Activated CD4-positive, alpha-beta T cell treated with anti-CD3 and anti-CD28 coated beads for 36 hours (primary cell): ENCODE measurements around the gene CRISPLD2. TPM values are rescaled to one million over a fixed set of nuclear protein-coding genes. Genes with fewer than 3 reads are reported as not detected.

Experiments
- ATAC-seq: fragments of 200-7000 bp; cut with Tn5 transposase; one replicate; pipeline ENCODE4 v1.10.0; 2021; ENCODE audit warnings: mild to moderate bottlenecking, moderate library complexity
- CTCF ChIA-PET: fragments of 350-600 bp; sonication (Branson Sonifier 250); formaldehyde crosslinking; loops from one replicate; lab custom pipeline; 2021; ENCODE audit warnings: antibody characterized with exemption; lab: Charles Lee
- POLR2A ChIA-PET: fragments of 350-600 bp; sonication (Branson Sonifier 250); formaldehyde crosslinking; loops from one replicate; lab custom pipeline; 2021; ENCODE audit warnings: antibody characterized with exemption, inconsistent platforms; lab: Charles Lee
- DNase-seq: peaks from one replicate; pipeline ENCODE4 v3.0.0-alpha.2; 2020
- H3K27ac Mint-ChIP-seq: one replicate; pipeline ENCODE4 v1.8.0; 2021; ENCODE audit warnings: mixed read lengths
- H3K27me3 Mint-ChIP-seq: one replicate; pipeline ENCODE4 v1.8.0; 2021; ENCODE audit warnings: mixed read lengths
- H3K36me3 Mint-ChIP-seq: one replicate; pipeline ENCODE4 v1.8.0; 2021; ENCODE audit warnings: low read depth, mixed read lengths
- H3K4me1 Mint-ChIP-seq: one replicate; pipeline ENCODE4 v1.8.0; 2021; ENCODE audit warnings: mixed read lengths
- H3K4me3 Mint-ChIP-seq: one replicate; pipeline ENCODE4 v1.8.0; 2021; ENCODE audit warnings: mild to moderate bottlenecking, moderate library complexity, mixed read lengths
- H3K9me3 Mint-ChIP-seq: one replicate; pipeline ENCODE4 v1.8.0; 2021; ENCODE audit warnings: low read depth, mixed read lengths
- intact Hi-C, 2 experiments: fragments of 100-400 bp; cut with DNase I in 1 of 2; cut with micrococcal nuclease in 1 of 2; formaldehyde crosslinking; loops; one replicate each; pipeline versions ENCODE4 v1.14.2 to v1.15.1; 2022 to 2024; cut with DNase I, micrococcal nuclease
- total RNA-seq, 2 experiments: library from RNA; stranded (reverse); gene quantifications; one replicate each; pipeline ENCODE4 v1.2.3, GENCODE V29; 2021

The CRISPLD2 gene
- total RNA-seq, 2 experiments from 2014 or later: 0.05 to 0.11 TPM

GRCh38 chr16:84955427-84955826, 135.6 kb downstream of the CRISPLD2 start:
- ATAC-seq (no peak), DNase-seq (no peak)
- H3K27ac Mint-ChIP-seq: no peak overlapping the region
- H3K4me3 Mint-ChIP-seq: no peak overlapping the region
- no peaks in the 10 kb centered on the region for H3K9me3 Mint-ChIP-seq
- POLR2A ChIA-PET: no interaction called here
- CTCF ChIA-PET: interaction anchor here (1.0 to 6.7 kb wide), 5 partner anchors 14 to 200 kb away, joined by 3 to 108 read pairs (median 5); no protein-coding TSS in a partner anchor
- H3K27me3 Mint-ChIP-seq: no peaks in the 10 kb centered on the region
- intact Hi-C loops: loop anchor here in 1 of 2 experiments (10.0 kb wide), 1 partner anchor 441 kb away; no protein-coding TSS in a partner anchor
- H3K36me3 Mint-ChIP-seq: no peaks in the 10 kb centered on the region
- H3K4me1 Mint-ChIP-seq: no peaks in the 10 kb centered on the region

- Mint-ChIP-seq H3K4me1 (no peaks in the 10 kb centered on the region), H3K4me3 (no peak overlapping the region), H3K27me3 (no peaks in the 10 kb centered on the region), H3K27ac (no peak overlapping the region), H3K9me3 (no peaks in the 10 kb centered on the region), H3K36me3 (no peaks in the 10 kb centered on the region)
- ATAC-seq (no peak), DNase-seq (no peak)
- ChIA-PET POLR2A (no interaction called here), CTCF (interaction anchor here (1.4 kb wide), 1 partner anchor 14 kb away, joined by 5 read pairs; no protein-coding TSS in a partner anchor)
- intact Hi-C loops: loop anchor here in 1 of 2 experiments (10.0 kb wide), 1 partner anchor 442 kb away; no protein-coding TSS in a partner anchor
Measured at GRCh38 chr16:84957192-84957591, 137.4 kb downstream of the CRISPLD2 start.

- ChIA-PET CTCF (interaction anchor here (1.1 kb wide), 1 partner anchor 13 kb away, joined by 5 read pairs; no protein-coding TSS in a partner anchor), POLR2A (no interaction called here)
- Mint-ChIP-seq H3K27ac (no peak overlapping the region), H3K36me3 (no peaks in the 10 kb centered on the region), H3K4me3 (no peak overlapping the region), H3K27me3 (no peaks in the 10 kb centered on the region), H3K9me3 (no peaks in the 10 kb centered on the region), H3K4me1 (no peaks in the 10 kb centered on the region)
- DNase-seq: no peak
- no peak for ATAC-seq
- intact Hi-C loops: loop anchor here in 1 of 2 experiments (10.0 kb wide), 1 partner anchor 443 kb away; no protein-coding TSS in a partner anchor
Measured at GRCh38 chr16:84957792-84958191, 138.0 kb downstream of the CRISPLD2 start.

Other genes with a start within 250 kb of the CRISPLD2 start
- 100 to 1,000 TPM; 353 to 384 TPM for gene COTL1, start 201.9 kb upstream of the CRISPLD2 start, total RNA-seq
- 10 to 100 TPM; 31.1 to 43.2 TPM for gene KLHL36, start 171.5 kb upstream of the CRISPLD2 start, total RNA-seq
- gene USP10, start 120.0 kb upstream of the CRISPLD2 start, total RNA-seq: 100 to 1,000 TPM; 117 to 133 TPM
- 10 to 100 TPM; 25.1 to 27.8 TPM for gene ZDHHC7, start 191.6 kb downstream of the CRISPLD2 start, total RNA-seq
- 10 to 100 TPM in 1 of 2 experiments, 1 to 10 TPM in 1; 9.6 to 10.4 TPM for gene KIAA0513, start 207.8 kb downstream of the CRISPLD2 start, total RNA-seq